NCI-H2081 treated with DMSO at 0.1 percent for 48 hours (cell line): ENCODE data around the gene CEACAM3.

ENCODE experiments used
- DNase-seq: peaks from one replicate; lab custom pipeline; 2025; lab: John Stamatoyannopoulos, UW

Gene CEACAM3

GRCh38 chr19:41792513-41793413, 3.6 kb upstream of the CEACAM3 start:
- DNase-seq, result no peak

- DNase-seq, result no peak
Measured at GRCh38 chr19:41793414-41793727, 3.0 kb upstream of the CEACAM3 start.

- DNase-seq, result peak; percentile 22
Measured at GRCh38 chr19:41795031-41795461, 1.3 kb upstream of the CEACAM3 start.

- DNase-seq, result no peak
Measured at GRCh38 chr19:41796901-41797300, 514 bp downstream of the CEACAM3 start.

DNA sequence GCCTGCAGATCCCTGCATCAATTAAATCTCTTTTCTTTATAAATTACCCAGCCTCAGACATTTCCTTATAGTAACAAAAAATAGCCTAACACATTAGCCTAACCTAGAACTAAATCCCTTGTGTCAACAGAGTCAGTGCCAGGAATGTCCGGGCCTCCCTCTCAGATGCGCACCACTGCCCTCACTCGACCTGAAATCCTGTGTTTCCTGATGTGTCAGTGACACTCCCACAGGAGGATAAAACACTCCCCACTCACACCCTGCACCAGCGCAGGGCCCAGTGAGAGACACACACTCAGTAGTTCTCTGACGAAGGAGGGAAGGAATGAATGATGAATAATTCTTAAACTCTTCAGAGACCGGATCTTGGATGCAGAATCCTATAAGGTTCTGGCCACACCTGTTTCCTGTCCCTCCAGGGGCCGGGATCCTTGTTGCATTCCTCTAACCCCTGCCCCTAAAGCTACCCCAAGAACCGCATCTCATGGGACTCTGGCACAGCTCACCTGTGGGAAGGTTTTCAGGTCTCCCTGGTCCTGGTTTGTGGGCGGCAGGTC, 3.1 kb downstream of the CEACAM3 start:
- no peak for DNase-seq

GRCh38 chr19:41801031-41801430, 4.6 kb downstream of the CEACAM3 start:
- no peak for DNase-seq

DNA sequence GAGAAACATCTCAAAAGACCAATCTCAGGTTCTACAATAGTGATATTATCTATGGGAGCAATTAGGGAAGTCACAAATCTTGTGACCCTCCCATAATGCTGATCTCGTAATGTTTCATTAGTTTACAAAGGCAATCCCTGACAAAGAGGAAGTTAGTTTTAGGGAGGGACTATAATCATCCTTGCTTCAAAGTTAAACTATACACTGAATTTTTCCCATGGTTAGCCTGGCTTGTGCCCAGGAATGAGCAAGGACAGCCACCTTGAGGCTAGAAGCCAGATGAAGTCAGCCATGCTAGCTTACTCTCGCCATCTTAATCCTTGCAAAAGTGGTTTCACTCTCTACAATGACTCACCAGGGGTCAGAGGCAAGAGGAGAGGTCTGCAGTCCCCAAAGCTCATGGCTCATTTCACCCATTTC, 5.4 kb downstream of the CEACAM3 start:
- no peak for DNase-seq

- no peak for DNase-seq
Measured at GRCh38 chr19:41802770-41803169, 6.4 kb downstream of the CEACAM3 start.

DNA sequence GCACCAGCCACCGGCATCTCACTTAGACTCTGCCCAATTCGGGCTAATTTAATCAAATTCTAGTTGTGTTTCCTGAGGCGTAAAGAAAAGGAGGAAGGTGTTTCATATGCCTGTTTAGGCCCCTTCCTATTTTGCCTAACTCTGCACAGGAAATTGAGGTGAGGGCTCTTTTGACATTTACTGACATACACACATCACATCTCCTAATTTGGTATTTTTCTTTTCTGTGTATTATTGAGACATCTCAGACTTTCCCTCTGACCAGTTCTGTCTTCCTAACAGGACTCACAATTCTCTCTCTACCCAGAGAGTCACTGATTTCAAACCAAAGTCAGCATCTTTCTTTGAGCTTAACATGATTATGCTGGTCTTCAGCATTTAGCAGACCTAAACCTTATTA, 7.9 kb downstream of the CEACAM3 start:
- no peak for DNase-seq

GRCh38 chr19:41807176-41807575, 10.8 kb downstream of the CEACAM3 start:
- DNase-seq, result no peak

DNA sequence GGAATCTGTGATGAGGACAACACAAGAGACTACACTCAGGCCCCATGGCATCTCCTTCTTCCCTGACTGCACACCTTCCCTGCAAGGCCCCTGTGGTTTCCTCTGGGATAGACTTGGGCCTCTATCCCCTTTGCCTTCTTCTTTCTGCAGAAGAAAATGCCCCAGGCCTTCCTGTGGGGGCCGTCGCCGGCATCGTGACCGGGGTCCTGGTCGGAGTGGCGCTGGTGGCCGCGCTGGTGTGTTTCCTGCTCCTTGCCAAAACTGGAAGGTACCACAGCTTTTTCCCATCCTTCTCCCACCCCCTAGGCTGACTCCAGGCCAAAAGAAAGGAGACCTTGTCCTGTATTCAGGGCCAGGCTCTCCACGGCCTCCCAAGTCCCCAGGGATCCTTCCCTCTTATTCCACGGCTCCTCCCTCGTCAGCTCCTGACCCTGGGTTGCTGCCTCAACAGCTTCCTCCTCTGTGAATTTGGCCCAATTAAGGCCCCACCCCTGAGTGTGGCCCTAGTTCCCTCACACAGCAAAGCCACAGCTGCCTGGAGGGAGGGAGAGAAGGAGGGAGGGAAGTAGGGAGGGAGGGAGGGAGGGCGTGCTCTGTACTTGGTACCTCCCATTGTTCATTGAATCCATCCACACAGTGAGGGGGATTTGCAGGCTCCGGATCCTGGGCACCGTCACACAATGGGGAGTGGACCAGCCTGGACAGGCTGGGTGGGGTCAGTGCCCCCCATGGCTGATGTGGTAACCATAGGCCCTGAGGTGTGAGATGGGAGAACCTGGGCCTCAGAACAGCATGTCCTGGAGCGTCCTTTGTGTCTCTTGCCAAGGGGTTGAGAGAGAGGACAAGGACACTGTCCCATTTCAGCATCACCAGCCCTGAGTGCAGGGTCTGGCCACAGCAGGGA, 12.5 kb downstream of the CEACAM3 start:
- no peak for DNase-seq

GRCh38 chr19:41810301-41810700, 13.9 kb downstream of the CEACAM3 start:
- DNase-seq, result no peak

DNA sequence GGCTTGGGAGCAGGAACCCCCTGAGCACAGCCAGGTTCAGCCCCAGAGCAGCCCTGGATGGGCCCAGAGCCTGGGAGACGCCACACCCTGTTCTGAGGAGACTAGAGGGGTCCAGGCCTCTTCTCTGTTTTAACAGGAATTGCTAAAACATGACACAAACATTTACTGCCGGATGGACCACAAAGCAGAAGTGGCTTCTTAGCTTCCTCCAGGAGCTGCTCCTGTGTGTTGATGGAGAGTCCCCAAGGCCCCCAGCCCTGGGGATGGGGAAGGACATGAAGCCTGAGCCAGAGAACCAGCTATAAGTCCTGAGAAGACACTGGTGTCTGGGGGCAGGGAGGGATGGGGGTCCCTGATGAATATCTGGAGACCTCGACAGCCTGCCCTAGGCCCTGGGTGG, 14.6 kb downstream of the CEACAM3 start:
- DNase-seq, result no peak

DNA sequence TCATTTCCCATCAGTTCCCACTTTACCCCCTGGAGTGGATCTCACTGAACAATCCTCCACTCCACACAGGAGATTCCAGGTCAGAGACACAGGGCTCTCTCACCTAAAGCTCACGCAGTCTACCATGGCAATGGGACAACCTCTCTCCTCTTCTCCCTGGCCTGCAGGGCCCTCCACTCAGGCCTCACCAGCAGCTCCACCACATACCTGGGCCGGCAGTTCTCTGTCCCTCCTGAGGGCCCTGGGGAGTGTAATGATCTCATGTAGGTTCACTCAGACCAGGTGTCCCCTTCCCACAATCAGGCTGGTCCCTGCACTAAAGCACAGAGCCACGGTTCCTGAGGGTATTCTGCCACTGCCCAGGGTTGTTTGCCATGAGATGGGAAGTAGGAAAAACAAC, 15.6 kb downstream of the CEACAM3 start:
- no peak for DNase-seq

GRCh38 chr19:41813911-41814310, 17.5 kb downstream of the CEACAM3 start:
- DNase-seq, result no peak

GRCh38 chr19:41815301-41815700, 18.9 kb downstream of the CEACAM3 start:
- no peak for DNase-seq

- no peak for DNase-seq
Measured at GRCh38 chr19:41816761-41817160, 20.4 kb downstream of the CEACAM3 start.

DNA sequence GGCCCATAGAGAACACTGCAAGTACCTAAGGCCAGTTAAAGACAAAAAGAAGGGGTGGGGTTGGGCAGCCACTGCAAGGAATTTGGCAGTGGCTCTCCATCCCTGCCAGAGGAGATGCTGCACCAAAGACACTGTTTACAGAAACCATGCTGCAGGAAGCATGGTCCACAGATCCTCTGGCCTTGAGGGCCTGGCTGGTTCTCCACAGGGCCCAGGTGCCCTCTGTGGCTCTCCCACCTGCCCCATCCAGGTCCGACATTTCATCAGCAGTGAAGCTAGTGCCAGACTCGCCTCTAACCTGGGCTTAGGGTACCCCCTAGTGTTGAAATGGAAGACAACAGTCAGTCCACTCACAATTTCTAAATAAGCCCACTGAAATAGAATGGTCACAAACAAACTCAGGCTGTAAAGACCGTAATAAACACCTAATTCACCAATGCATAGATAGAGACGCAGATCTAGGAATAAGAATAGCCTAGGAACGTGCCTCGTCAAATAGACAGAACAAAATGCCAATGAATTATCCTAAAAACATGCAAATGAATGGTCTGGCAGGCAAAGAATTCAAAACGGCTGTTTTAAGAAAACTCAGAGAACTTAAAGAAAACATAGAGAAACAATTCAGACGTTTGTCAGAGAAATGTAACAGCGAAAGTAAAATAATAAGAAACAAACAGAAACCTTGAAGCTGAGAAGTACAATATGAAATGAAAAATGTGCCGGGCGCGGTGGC, 24.8 kb downstream of the CEACAM3 start:
- peak; percentile 42 for DNase-seq

- no peak for DNase-seq
Measured at GRCh38 chr19:41837981-41838708, 41.8 kb downstream of the CEACAM3 start.

DNA sequence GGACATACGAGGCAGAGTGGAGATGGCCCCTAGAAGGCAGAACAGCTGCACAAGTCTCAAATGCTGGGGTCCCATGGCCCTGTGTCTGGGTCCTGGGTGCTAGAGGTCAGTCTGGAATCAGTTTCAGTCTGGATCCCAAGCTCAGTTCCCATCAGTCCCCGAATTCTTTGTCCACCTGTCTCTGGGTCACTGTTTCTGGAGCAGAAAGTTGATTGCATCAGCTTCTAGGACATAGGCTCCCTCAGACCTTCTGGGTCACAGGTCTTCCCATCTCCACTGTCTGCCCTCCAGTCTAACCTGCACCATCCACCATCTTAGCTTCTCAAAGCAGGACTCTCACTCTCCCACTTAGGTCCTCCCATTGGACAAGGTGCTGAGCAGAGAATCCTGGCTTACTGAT, 42.8 kb downstream of the CEACAM3 start:
- DNase-seq, result no peak

DNA sequence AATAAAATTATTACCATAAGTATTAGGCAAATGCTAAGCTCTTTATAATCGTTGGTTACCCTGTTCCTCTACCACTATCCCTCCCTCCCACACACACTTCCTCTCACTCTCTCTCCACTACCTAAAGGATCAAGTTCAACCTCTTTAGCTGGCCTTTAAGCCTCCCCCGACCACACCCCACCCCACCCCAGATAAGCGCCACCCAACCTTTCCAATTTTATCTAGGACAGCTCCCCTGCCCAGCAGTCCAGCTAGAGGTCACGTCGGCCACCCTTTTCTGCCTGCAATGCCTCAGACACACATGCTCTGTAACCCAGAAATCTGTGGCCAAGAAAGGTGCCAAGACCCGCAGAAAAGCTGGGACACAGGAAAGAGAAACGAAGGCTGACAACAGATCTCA, 47.0 kb downstream of the CEACAM3 start:
- DNase-seq, result no peak
